ENCODE measurements around the gene ARHGEF19. TPM values are rescaled to one million over a fixed set of nuclear protein-coding genes. Genes with fewer than 3 reads are reported as not detected.

Gene ARHGEF19
- total and polyA plus RNA-seq, 10 of the 15 experiments (the other 5 are each of a cell fraction or from before 2014, with no cell fraction given), result 0.15 to 2.9 (median 0.67) TPM; not detected in 1

DNA sequence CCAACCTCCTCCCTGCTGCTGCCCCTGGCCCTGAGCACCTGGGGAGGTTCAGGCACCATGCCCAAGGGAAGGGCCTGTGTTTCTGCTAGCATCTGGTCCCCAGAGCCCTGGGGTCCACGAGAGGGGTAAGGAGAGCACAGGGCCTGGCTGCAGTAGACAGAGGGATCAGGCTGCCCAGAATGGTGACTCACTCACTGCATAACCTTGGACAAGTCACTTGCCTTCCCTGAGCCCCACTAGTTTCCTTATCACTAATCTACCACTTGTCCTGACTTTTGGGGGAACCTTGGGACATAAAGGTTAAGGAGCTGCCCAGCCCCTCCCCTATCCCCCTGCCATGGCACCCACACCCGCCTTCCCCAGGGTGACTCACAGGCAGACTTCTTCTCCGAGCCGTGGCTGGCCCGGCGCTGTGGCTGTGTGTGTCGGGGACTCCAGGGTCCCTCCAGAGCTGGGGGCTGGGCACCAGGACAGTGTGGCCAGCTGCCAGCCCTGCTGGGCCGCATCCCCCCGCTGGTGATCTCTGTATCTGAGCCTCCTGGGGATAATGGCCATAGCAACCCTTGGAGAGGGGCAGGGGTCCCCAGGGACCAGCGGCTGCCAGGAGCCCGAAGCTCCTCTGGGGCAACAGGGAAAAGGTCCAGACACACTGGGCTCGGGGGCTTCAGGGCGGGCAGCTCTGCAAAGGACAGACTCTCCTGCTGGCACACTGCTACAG is 4.0 kb downstream of the ARHGEF19 start:
- no TSS peak for BruUV-seq (replicated peaks)
- Histone ChIP-seq H3K27ac (ENCODE audit: control insufficient read depth, insufficient read depth) (no peak overlapping the region), H3K9me3 (replicated peaks; ENCODE audit: control insufficient read depth, insufficient read depth, low read length) (no peaks in the 10 kb centered on the region), H3K4me2 (ENCODE audit: control insufficient read depth, insufficient read depth) (no peak overlapping the region), H3K27me3 (replicated peaks in 1 of 2; ENCODE audit: control insufficient read depth in 2 of 2, insufficient read depth in 2 of 2, low read length in 1 of 2) (no peaks in the 10 kb centered on the region; a peak in 1 of 4 replicates), H3K4me3 (no peak overlapping the region), H2AFZ (ENCODE audit: control insufficient read depth, low read depth, low read length) (no peak overlapping the region), H3K36me3 (ENCODE audit: control insufficient read depth in 2 of 2, insufficient read depth in 2 of 2, low read length in 1 of 2) (no peaks in the 10 kb centered on the region), H3K79me2 (ENCODE audit: control insufficient read depth, insufficient read depth, low read length) (no peaks in the 10 kb centered on the region), H3K9ac (ENCODE audit: control insufficient read depth, insufficient read depth, low read length) (no peak overlapping the region), H3K4me1 (ENCODE audit: control insufficient read depth, insufficient read depth, low read length) (peaks cover 4% of the 10 kb centered on the region; the same call in 1 of the 2 replicates), H4K20me1 (ENCODE audit: control insufficient read depth, insufficient read depth) (no peaks in the 10 kb centered on the region)
- TF ChIP-seq SMARCA5 (IDR thresholded peaks at IDR 0.05) (no peak), RAD51 (IDR thresholded peaks at IDR 0.05) (no peak), IKZF1 (conservative IDR thresholded peaks at IDR 0.05) (no peak), CREM (IDR thresholded peaks at IDR 0.05; ENCODE audit: low read depth) (no peak), HDGF (IDR thresholded peaks at IDR 0.05) (no peak), EP300 (IDR thresholded peaks at IDR 0.05; ENCODE audit: borderline replicate concordance in 1 of 2, control insufficient read depth in 1 of 2, low read depth in 2 of 2, low read length in 2 of 2) (no peak), SUZ12 (IDR thresholded peaks at IDR 0.05; ENCODE audit: unreplicated experiment) (no peak), ZNF622 (IDR thresholded peaks at IDR 0.05) (no peak), IKZF2 (IDR thresholded peaks at IDR 0.05) (no peak), MEF2B (IDR thresholded peaks at IDR 0.05; ENCODE audit: partially characterized antibody, poor library complexity, severe bottlenecking) (no peak), RELA (IDR thresholded peaks at IDR 0.05; ENCODE audit: borderline replicate concordance, partially characterized antibody) (no peak), POLR2AphosphoS2 (IDR thresholded peaks at IDR 0.05; ENCODE audit: low read depth, low read length) (no peak)
- TF ChIP-seq, protein P1, sequence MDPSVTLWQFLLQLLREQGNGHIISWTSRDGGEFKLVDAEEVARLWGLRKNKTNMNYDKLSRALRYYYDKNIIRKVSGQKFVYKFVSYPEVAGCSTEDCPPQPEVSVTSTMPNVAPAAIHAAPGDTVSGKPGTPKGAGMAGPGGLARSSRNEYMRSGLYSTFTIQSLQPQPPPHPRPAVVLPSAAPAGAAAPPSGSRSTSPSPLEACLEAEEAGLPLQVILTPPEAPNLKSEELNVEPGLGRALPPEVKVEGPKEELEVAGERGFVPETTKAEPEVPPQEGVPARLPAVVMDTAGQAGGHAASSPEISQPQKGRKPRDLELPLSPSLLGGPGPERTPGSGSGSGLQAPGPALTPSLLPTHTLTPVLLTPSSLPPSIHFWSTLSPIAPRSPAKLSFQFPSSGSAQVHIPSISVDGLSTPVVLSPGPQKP (IDR thresholded peaks at IDR 0.05; ENCODE audit: low read depth, low read length), result no peak
- TF ChIP-seq, protein P2, sequence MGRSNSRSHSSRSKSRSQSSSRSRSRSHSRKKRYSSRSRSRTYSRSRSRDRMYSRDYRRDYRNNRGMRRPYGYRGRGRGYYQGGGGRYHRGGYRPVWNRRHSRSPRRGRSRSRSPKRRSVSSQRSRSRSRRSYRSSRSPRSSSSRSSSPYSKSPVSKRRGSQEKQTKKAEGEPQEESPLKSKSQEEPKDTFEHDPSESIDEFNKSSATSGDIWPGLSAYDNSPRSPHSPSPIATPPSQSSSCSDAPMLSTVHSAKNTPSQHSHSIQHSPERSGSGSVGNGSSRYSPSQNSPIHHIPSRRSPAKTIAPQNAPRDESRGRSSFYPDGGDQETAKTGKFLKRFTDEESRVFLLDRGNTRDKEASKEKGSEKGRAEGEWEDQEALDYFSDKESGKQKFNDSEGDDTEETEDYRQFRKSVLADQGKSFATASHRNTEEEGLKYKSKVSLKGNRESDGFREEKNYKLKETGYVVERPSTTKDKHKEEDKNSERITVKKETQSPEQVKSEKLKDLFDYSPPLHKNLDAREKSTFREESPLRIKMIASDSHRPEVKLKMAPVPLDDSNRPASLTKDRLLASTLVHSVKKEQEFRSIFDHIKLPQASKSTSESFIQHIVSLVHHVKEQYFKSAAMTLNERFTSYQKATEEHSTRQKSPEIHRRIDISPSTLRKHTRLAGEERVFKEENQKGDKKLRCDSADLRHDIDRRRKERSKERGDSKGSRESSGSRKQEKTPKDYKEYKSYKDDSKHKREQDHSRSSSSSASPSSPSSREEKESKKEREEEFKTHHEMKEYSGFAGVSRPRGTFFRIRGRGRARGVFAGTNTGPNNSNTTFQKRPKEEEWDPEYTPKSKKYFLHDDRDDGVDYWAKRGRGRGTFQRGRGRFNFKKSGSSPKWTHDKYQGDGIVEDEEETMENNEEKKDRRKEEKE (IDR thresholded peaks at IDR 0.05), result no peak
- ChIA-PET RAD21 (ENCODE audit: unreplicated experiment) (interaction anchor here (2.1 kb wide), 1 partner anchor 8 kb away, joined by 5 read pairs; no protein-coding TSS in a partner anchor), POLR2A (interaction anchor here (1.4 kb wide), 1 partner anchor 10 kb away, joined by 3 read pairs; no protein-coding TSS in a partner anchor), CTCF (interaction anchor here (0.6 to 1.1 kb wide), 2 partner anchors 9 to 155 kb away, joined by 3 read pairs; no protein-coding TSS in a partner anchor), SMC1A (ENCODE audit: uncharacterized antibody, unreplicated experiment) (interaction anchor here (0.6 kb wide), 2 partner anchors 40 to 86 kb away, joined by 3 read pairs; no protein-coding TSS in a partner anchor)
- FAIRE-seq (no peak), ATAC-seq (no peak), DNase-seq (ENCODE audit: low read depth, low spot score) (no peak)
- intact Hi-C loops (cut with micrococcal nuclease; ENCODE audit: unreplicated experiment), result loop anchor here (5.0 kb wide), 1 partner anchor 154 kb away; no protein-coding TSS in a partner anchor
- 81% methylated on average over 11 of the region's 13 CpGs for WGBS (ENCODE audit: insufficient coverage, insufficient replicate concordance, low lambda C conversion rate, missing lambda C conversion rate)
- in situ Hi-C loops (cut with MboI), result no loop called here

Data from GM12878 (cell line).